Bronchial epithelial cell (primary cell): ENCODE data around the gene DISC1. TPM values are rescaled to one million over a fixed set of nuclear protein-coding genes. Genes with fewer than 3 reads are reported as not detected.
"Not testable (repeated sequence)": the region's sequence is repeated elsewhere in the genome, so short reads cannot be mapped to it uniquely, and the experiment has no call there.

Source experiments
- DNase-seq: peaks from one replicate; pipeline ENCODE4 v3.0.0-alpha.2; 2010; ENCODE audit warnings: low read depth
- FAIRE-seq: peaks from 2 replicates; lab custom pipeline; 2011; peaks lifted over from hg19 to GRCh38; lab: Jason Lieb, UNC
- H3K27me3 ChIP-seq: 2 replicates; pipeline ENCODE4 v1.5.1; 2011; ENCODE audit warnings: low read length; ENCODE audit not compliant: control insufficient read depth, insufficient read depth
- H3K36me3 ChIP-seq: 2 replicates; pipeline ENCODE4 v1.5.1; 2011; ENCODE audit warnings: low read length; ENCODE audit not compliant: control insufficient read depth, insufficient read depth
- H3K4me3 ChIP-seq: 2 replicates; pipeline ENCODE4 v1.5.1; 2011; ENCODE audit warnings: mild to moderate bottlenecking, low read depth, low read length, control low read depth
- total RNA-seq: library from RNA; depleted of rRNA; stranded (reverse); fragments of >200 nt; gene quantifications from 2 replicates; pipeline ENCODE4 v1.2.1, GENCODE V29; 2014
- TF ChIP-seq, protein P1 (sequence below): IDR thresholded peaks from 2 replicates; pipeline ENCODE4 v1.5.1; 2011; ENCODE audit warnings: mild to moderate bottlenecking, moderate library complexity, low read length, control low read depth, inconsistent platforms; ENCODE audit not compliant: insufficient read depth, severe bottlenecking

Gene DISC1
- total RNA-seq, 1 donor from 2014 or later: 0.79 TPM

DNA sequence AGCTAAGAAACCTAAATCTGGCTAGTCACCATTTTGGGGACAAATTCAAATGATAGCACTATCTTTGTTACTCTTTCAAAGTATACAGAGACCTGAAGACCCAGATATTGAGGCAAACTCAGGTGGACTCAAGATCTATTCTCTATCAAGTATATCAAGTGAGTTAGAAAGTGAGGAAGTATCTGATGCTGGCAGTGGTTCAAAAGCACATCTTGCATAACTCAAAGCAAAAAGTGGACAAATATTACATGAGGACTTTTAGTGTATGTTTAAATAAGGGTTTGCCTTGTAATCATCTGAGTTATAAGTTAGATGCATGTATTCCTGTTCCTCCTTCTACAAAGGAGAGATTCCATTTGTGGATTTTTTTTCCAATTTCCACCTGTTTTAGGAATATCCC is 338.4 kb downstream of the DISC1 start:
- DNase-seq (no peak), FAIRE-seq (no peak)
- TF ChIP-seq, protein P1, sequence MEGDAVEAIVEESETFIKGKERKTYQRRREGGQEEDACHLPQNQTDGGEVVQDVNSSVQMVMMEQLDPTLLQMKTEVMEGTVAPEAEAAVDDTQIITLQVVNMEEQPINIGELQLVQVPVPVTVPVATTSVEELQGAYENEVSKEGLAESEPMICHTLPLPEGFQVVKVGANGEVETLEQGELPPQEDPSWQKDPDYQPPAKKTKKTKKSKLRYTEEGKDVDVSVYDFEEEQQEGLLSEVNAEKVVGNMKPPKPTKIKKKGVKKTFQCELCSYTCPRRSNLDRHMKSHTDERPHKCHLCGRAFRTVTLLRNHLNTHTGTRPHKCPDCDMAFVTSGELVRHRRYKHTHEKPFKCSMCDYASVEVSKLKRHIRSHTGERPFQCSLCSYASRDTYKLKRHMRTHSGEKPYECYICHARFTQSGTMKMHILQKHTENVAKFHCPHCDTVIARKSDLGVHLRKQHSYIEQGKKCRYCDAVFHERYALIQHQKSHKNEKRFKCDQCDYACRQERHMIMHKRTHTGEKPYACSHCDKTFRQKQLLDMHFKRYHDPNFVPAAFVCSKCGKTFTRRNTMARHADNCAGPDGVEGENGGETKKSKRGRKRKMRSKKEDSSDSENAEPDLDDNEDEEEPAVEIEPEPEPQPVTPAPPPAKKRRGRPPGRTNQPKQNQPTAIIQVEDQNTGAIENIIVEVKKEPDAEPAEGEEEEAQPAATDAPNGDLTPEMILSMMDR: no peak
- Histone ChIP-seq H3K4me3 (no peak overlapping the region), H3K27me3 (no peaks in the 10 kb centered on the region), H3K36me3 (no peaks in the 10 kb centered on the region)

DNA sequence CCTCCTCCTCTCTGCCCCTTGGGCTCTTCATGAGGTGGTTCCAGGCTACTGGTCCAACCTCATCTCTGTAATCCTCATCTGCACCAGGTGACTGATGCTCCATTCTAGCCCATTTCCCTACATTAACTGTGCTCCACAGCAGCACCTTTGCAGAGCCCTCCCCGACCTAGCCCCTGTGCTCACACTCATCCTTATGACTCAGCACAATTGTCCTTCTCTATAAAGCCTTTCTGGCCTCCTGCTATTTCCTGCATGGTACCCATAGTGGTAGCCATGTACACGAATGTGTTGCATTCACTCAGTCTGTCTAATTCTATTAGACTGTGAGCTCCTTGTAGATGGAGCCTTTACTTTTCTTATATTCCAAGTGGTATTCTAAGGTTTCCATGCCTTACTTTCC is 339.0 kb downstream of the DISC1 start:
- Histone ChIP-seq H3K36me3 (no peaks in the 10 kb centered on the region), H3K4me3 (no peak overlapping the region), H3K27me3 (no peaks in the 10 kb centered on the region)
- FAIRE-seq (no peak), DNase-seq (no peak)
- TF ChIP-seq, protein P1: no peak

DNA sequence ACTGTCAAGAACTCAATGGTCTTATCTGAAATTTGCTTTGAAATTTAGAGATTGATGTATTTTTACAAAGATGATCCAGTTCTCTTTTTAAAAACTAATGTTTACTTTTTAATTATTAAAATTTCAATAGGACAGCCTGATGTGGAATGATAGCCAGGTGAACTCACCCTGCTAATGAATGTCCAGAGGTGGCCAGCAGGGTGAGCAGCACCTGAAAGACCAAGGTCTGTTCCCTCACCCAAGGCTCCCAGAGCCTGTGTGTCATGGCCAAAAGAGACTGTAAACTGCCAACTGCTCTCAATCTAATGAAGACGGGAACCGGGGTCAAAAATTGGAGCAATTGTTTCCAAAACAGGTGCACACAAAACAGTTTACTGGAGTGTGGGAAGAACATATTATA is 340.4 kb downstream of the DISC1 start:
- Histone ChIP-seq H3K36me3 (no peaks in the 10 kb centered on the region), H3K4me3 (no peak overlapping the region), H3K27me3 (no peaks in the 10 kb centered on the region)
- DNase-seq (no peak), FAIRE-seq (no peak)
- TF ChIP-seq, protein P1: no peak

DNA sequence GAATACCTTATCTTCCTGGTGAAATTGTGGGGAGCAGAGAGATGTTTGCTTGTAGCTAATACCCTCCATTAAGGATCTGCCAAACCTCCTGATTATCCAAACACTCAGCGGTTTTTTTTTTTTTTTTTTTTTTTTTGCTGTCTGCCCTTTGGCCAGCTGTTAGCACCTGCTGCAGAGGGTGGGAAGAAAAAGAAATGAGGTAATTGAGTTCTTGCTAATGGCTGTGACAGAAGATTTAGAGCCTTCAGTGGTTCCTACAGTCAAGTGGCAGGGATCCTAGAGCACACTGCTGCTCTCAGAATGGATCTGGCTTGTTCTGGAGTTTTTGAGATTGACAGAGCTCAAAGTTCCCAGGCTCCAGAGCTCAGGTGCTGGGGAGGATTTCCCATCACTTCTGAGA is 342.5 kb downstream of the DISC1 start:
- Histone ChIP-seq H3K36me3 (no peaks in the 10 kb centered on the region), H3K27me3 (no peaks in the 10 kb centered on the region), H3K4me3 (no peak overlapping the region)
- DNase-seq: no peak
- no peak for FAIRE-seq
- TF ChIP-seq, protein P1: no peak

DNA sequence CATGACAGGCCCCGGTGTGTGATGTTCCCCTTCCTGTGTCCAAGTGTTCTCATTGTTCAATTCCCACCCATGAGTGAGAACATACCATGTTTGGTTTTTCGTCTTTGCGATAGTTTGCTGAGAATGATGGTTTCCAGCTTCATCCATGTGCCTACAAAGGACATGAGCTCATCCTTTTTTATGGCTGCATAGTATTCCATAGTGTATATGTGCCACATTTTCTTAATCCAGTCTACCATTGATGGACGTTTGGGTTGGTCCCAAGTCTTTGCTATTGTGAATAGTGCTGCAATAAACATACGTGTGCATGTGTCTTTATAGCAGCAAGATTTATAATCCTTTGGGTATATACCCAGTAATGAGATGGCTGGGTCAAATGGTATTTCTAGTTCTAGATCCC is 343.2 kb downstream of the DISC1 start:
- FAIRE-seq, H3K4me3 ChIP-seq, H3K27me3 ChIP-seq: not testable (repeated sequence)

DNA sequence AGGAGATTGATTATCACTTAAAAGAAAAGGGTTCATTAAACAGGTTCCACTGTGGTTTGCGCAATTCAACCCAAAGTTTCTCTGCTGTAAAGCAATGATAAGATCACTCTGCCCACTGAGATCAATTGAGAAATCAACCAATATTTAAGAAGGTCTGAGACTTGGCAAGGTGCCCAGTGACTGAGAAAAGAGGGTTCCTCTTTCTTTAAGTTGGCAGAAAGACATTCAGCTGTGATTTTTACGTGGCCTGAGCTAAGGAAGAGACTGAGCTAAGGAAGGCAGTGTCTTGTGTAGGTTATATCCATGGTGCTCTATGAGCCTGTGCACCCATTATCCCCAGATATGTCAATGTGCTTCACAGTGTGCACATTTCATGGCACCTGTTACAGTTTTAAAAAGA is 344.1 kb downstream of the DISC1 start:
- DNase-seq: no peak
- no peak for FAIRE-seq

More for the DNA sequence above, 343.2 kb downstream of the DISC1 start:
- DNase-seq, H3K36me3 ChIP-seq: not testable (repeated sequence)

More for the DNA sequence above, 344.1 kb downstream of the DISC1 start:
- Histone ChIP-seq H3K36me3 (no peaks in the 10 kb centered on the region), H3K27me3 (no peaks in the 10 kb centered on the region), H3K4me3 (no peak overlapping the region)
- TF ChIP-seq, protein P1: no peak
